ENCODE results near the gene BSCL2. TPM values are rescaled to one million over a fixed set of nuclear protein-coding genes. Genes with fewer than 3 reads are reported as not detected.

Gene BSCL2
- total RNA-seq, 1 experiment from 2014 or later: 57.4 TPM

- Histone ChIP-seq H3K36me3 (peaks cover 63% of the 10 kb centered on the region), H3K27me3 (no peaks in the 10 kb centered on the region), H3K9me3 (no peaks in the 10 kb centered on the region), H3K4me3 (peak overlapping the region; percentile 82)
- peak; percentile 7 for DNase-seq
Observed at GRCh38 chr11:62726156-62726914, 19.1 kb upstream of the BSCL2 start.

- H3K36me3 ChIP-seq: peaks cover 65% of the 10 kb centered on the region
- no peak for DNase-seq
- no peaks in the 10 kb centered on the region for H3K27me3 ChIP-seq
- H3K4me3 ChIP-seq: peak overlapping the region; percentile 82
- no peaks in the 10 kb centered on the region for H3K9me3 ChIP-seq
Observed at GRCh38 chr11:62725646-62726045, 18.4 kb upstream of the BSCL2 start.

- H3K4me3 ChIP-seq: peak overlapping the region; percentile 82
- H3K27me3 ChIP-seq: no peaks in the 10 kb centered on the region
- H3K36me3 ChIP-seq: peaks cover 70% of the 10 kb centered on the region
- H3K9me3 ChIP-seq: no peaks in the 10 kb centered on the region
- no peak for DNase-seq
Observed at GRCh38 chr11:62724171-62724570, 16.9 kb upstream of the BSCL2 start.

- no peak for DNase-seq
- peaks cover 90% of the 10 kb centered on the region for H3K36me3 ChIP-seq
- H3K27me3 ChIP-seq: no peaks in the 10 kb centered on the region
- H3K4me3 ChIP-seq: no peak overlapping the region
- H3K9me3 ChIP-seq: no peaks in the 10 kb centered on the region
Observed at GRCh38 chr11:62721994-62722393, 14.8 kb upstream of the BSCL2 start.

- H3K36me3 ChIP-seq: peaks cover 93% of the 10 kb centered on the region
- no peaks in the 10 kb centered on the region for H3K27me3 ChIP-seq
- no peak for DNase-seq
- no peak overlapping the region for H3K4me3 ChIP-seq
- no peaks in the 10 kb centered on the region for H3K9me3 ChIP-seq
Observed at GRCh38 chr11:62719302-62719978, 12.2 kb upstream of the BSCL2 start.

- no peaks in the 10 kb centered on the region for H3K9me3 ChIP-seq
- no peak for DNase-seq
- peaks cover 89% of the 10 kb centered on the region for H3K36me3 ChIP-seq
- no peak overlapping the region for H3K4me3 ChIP-seq
- H3K27me3 ChIP-seq: no peaks in the 10 kb centered on the region
Observed at GRCh38 chr11:62716816-62717215, 9.6 kb upstream of the BSCL2 start.

GRCh38 chr11:62716206-62716605 lies 9.0 kb upstream of the BSCL2 start:
- DNase-seq: no peak
- no peak overlapping the region for H3K4me3 ChIP-seq
- no peaks in the 10 kb centered on the region for H3K9me3 ChIP-seq
- peaks cover 89% of the 10 kb centered on the region for H3K36me3 ChIP-seq
- H3K27me3 ChIP-seq: no peaks in the 10 kb centered on the region

- H3K36me3 ChIP-seq: peaks cover 87% of the 10 kb centered on the region
Observed at GRCh38 chr11:62715150-62716130, 8.2 kb upstream of the BSCL2 start.

GRCh38 chr11:62713343-62713742 lies 6.1 kb upstream of the BSCL2 start:
- DNase-seq: no peak
- peaks cover 90% of the 10 kb centered on the region for H3K36me3 ChIP-seq
- no peaks in the 10 kb centered on the region for H3K9me3 ChIP-seq

More at GRCh38 chr11:62715150-62716130, 8.2 kb upstream of the BSCL2 start:
- no peaks in the 10 kb centered on the region for H3K27me3 ChIP-seq
- DNase-seq: no peak
- H3K9me3 ChIP-seq: no peaks in the 10 kb centered on the region
- H3K4me3 ChIP-seq: no peak overlapping the region

GRCh38 chr11:62712861-62713260 lies 5.6 kb upstream of the BSCL2 start:
- Histone ChIP-seq H3K4me3 (no peak overlapping the region), H3K9me3 (no peaks in the 10 kb centered on the region), H3K36me3 (peaks cover 87% of the 10 kb centered on the region), H3K27me3 (no peaks in the 10 kb centered on the region)
- DNase-seq: no peak

More at GRCh38 chr11:62713343-62713742, 6.1 kb upstream of the BSCL2 start:
- no peaks in the 10 kb centered on the region for H3K27me3 ChIP-seq
- no peak overlapping the region for H3K4me3 ChIP-seq

GRCh38 chr11:62712276-62712812 lies 5.1 kb upstream of the BSCL2 start:
- Histone ChIP-seq H3K36me3 (peaks cover 82% of the 10 kb centered on the region), H3K9me3 (no peaks in the 10 kb centered on the region), H3K4me3 (no peak overlapping the region), H3K27me3 (no peaks in the 10 kb centered on the region)
- DNase-seq: no peak

GRCh38 chr11:62710001-62710345 lies 2.7 kb upstream of the BSCL2 start:
- H3K27me3 ChIP-seq: no peaks in the 10 kb centered on the region
- DNase-seq: peak; percentile 22
- H3K4me3 ChIP-seq: peak overlapping the region; percentile 23; the same call in 1 of the 2 replicates
- H3K9me3 ChIP-seq: no peaks in the 10 kb centered on the region
- peaks cover 76% of the 10 kb centered on the region for H3K36me3 ChIP-seq

- peak overlapping the region; percentile 23 for H3K4me3 ChIP-seq
- H3K27me3 ChIP-seq: no peaks in the 10 kb centered on the region
- H3K36me3 ChIP-seq: peaks cover 78% of the 10 kb centered on the region
- peak; percentile 77 for DNase-seq
- no peaks in the 10 kb centered on the region for H3K9me3 ChIP-seq
Observed at GRCh38 chr11:62709247-62710000, 2.2 kb upstream of the BSCL2 start.

- DNase-seq: no peak
- no peaks in the 10 kb centered on the region for H3K9me3 ChIP-seq
- H3K27me3 ChIP-seq: no peaks in the 10 kb centered on the region
- no peak overlapping the region for H3K4me3 ChIP-seq
- H3K36me3 ChIP-seq: peaks cover 74% of the 10 kb centered on the region
Observed at GRCh38 chr11:62708793-62709192, 1.6 kb upstream of the BSCL2 start.

GRCh38 chr11:62708392-62708791 lies 1.2 kb upstream of the BSCL2 start:
- no peak overlapping the region for H3K4me3 ChIP-seq
- DNase-seq: no peak
- no peaks in the 10 kb centered on the region for H3K9me3 ChIP-seq
- H3K27me3 ChIP-seq: no peaks in the 10 kb centered on the region
- H3K36me3 ChIP-seq: peaks cover 74% of the 10 kb centered on the region

GRCh38 chr11:62706850-62707247 lies 375 bp downstream of the BSCL2 start:
- no peaks in the 10 kb centered on the region for H3K9me3 ChIP-seq
- no peak for DNase-seq
- H3K36me3 ChIP-seq: peaks cover 69% of the 10 kb centered on the region
- H3K27me3 ChIP-seq: no peaks in the 10 kb centered on the region
- H3K4me3 ChIP-seq: peak overlapping the region; percentile 85
